Activated CD4-positive, alpha-beta T cell treated with anti-CD3 and anti-CD28 coated beads for 48 hours (primary cell): ENCODE measurements around the gene MARK2.

Experiments used
- DNase-seq: peaks from one replicate; pipeline ENCODE4 v3.0.0-alpha.2; 2020

The MARK2 gene

GRCh38 chr11:63937713-63938478, 99.0 kb downstream of the MARK2 start:
- peak; percentile 31 for DNase-seq

- DNase-seq: peak; percentile 97
Measured at GRCh38 chr11:63938479-63939396, 99.8 kb downstream of the MARK2 start, which contains the start of gene NAA40. TSS of gene NAA40 (plus strand) at chr11:63939002. CDS start at chr11:63939097, 95 bp downstream.

- no peak for DNase-seq
Measured at GRCh38 chr11:63939397-63939891, 100.5 kb downstream of the MARK2 start.

GRCh38 chr11:63940786-63941185, 101.9 kb downstream of the MARK2 start:
- no peak for DNase-seq

- no peak for DNase-seq
Measured at GRCh38 chr11:63941901-63942300, 103.0 kb downstream of the MARK2 start.

- no peak for DNase-seq
Measured at GRCh38 chr11:63942803-63943202, 103.9 kb downstream of the MARK2 start.

- DNase-seq: no peak
Measured at GRCh38 chr11:63944987-63945386, 106.1 kb downstream of the MARK2 start.

GRCh38 chr11:63945477-63946163, 106.7 kb downstream of the MARK2 start:
- peak; percentile 62 for DNase-seq

GRCh38 chr11:63951779-63952536, 113.0 kb downstream of the MARK2 start:
- peak; percentile 24 for DNase-seq

GRCh38 chr11:63952570-63952969, 113.7 kb downstream of the MARK2 start:
- no peak for DNase-seq

- no peak for DNase-seq
Measured at GRCh38 chr11:63958008-63958407, 119.1 kb downstream of the MARK2 start.
